ENCODE data around the gene TENM4.
"Not testable (repeated sequence)": the region's sequence is repeated elsewhere in the genome, so short reads cannot be mapped to it uniquely, and the experiment has no call there.

The TENM4 gene

DNA sequence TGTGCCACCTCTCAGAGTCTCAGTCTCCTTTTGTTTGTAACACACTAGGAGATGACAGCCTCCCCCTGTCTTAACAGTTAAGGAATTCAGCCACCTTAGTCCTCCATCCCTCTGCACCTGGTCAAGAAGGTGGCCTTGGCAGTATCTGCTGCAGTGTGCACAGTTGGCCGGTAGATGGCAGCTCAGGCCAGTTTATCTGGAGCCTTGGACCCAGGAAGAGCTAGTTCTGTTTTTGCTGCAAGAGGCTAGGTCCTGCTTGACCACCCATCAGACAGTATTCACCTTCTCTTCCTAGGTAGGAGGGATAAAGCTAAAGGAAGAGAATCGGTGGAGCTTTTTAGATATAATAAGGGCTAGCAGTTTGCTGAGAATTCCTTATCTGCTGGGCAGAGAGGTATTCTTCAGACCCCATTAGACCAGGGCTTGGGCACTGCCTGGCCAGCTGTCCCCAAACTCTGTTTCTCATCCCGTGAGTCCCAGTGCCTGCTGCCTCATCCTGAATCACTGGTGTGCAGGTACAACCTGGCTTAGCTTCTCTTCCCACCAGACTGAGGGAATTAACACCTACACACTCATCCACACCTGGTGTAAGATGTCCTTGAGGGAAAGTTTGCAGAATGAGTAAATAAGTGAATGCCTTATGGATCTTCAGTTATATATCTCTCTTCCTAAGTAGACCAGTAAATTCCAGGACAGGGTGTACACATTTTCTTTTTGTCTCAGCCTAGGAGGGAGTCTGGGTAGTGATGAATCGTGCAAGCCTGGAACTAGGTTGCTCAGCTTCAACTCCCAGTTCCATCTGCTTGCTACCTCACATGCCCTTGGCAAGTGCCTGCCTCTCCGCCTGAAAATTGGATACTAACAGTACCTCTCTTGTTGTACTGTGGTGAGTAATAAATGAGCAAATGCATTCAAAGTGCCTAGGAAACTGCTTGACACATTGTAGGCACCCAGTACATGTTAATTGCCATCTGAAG, 795.3 kb downstream of the TENM4 start:
- peak; percentile 66 for DNase-seq

- DNase-seq, result no peak
Observed at GRCh38 chr11:78643676-78644056, 797.2 kb downstream of the TENM4 start.

DNA sequence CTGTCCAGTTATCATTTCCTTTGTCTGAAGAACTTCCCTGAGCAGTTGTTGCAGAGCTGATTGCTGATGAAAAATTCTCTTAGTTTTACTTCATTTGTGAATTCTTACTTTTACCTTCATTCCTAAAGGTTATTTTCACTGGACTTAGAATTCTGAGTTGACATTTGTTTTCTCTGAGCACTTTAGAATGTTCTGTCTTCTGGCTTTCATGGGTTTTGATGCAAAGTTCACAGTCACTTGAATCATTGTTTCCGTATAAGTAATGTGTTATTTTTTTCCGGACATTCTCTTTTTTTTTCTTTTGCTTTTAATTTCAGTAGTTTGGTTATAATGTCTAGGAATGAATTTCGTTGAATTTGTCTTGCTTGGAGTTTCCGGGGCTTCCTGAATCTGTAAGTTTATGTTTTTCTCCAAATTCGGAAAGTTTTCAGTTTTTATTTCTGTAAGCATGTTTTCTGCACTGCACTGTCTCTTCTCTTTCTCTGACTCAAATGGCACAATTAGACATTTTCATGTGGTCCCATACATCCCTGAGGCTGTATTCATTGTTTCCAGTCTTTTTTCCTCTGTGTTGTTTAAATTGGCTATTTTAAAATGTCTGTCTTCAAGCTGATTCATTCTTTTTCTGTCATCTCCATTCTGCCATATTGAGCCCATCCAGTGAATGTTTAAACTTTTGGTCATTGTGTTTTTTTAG, 797.7 kb downstream of the TENM4 start:
- DNase-seq, result no peak

- no peak for DNase-seq
Observed at GRCh38 chr11:78641541-78641940, 799.3 kb downstream of the TENM4 start.

DNA sequence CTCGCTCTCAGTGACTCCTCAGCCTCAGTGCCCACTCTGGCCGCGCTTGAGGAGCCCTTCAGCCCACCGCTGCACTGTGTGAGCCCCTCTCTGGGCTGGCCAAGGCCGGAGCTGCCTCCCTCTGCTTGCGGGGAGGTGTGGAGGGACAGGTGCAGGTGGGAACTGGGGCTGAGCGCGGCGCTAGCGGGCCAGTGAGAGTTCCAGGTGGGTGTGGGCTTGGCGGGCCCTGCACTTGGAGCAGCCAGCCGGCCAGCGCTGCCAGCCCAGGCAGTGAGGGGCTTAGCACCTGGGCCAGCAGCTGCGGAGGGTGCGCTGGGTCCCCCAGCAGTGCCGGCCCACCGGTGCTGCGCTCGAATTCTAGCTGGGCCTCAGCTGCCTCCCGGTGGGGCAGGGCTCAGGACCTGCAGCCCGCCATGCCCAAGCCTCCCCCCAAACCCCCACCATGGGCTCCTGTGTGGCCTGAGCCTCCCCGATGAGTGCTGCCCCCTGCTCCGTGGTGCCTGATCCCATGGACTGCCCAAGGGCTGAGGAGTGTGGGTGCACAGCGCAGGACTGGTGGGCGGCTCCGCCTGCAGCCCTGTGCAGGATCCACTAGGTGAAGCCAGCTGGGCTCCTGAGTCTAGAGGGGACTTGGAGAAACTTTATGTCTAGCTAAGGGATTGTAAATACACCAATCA, 802.0 kb downstream of the TENM4 start:
- DNase-seq, result no peak

DNA sequence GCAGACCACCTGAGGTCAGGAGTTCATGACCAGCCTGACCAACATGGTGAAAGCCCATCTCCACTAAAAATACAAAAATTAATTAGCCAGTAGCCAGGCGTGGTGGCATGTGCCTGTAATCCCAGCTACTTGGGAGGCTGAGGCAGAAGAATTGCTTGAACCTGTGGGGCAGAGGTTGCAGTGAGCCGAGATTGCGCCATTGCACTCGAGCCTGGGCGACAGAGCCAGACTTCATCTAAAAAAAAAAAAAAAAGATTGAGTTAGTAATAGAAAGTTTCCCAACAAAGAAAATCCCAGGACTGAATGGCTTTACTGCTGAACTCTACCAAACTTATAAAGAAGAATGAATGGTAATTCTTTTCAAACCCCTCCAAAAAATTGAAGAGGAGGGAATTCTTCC, 803.3 kb downstream of the TENM4 start:
- DNase-seq, result not testable (repeated sequence)

- no peak for DNase-seq
Observed at GRCh38 chr11:78635814-78636506, 804.9 kb downstream of the TENM4 start.

- DNase-seq, result no peak
Observed at GRCh38 chr11:78633516-78634310, 807.1 kb downstream of the TENM4 start.

- no peak for DNase-seq
Observed at GRCh38 chr11:78630561-78631303, 810.1 kb downstream of the TENM4 start.

- no peak for DNase-seq
Observed at GRCh38 chr11:78630155-78630554, 810.7 kb downstream of the TENM4 start.

GRCh38 chr11:78622666-78623065, 818.2 kb downstream of the TENM4 start:
- no peak for DNase-seq

DNA sequence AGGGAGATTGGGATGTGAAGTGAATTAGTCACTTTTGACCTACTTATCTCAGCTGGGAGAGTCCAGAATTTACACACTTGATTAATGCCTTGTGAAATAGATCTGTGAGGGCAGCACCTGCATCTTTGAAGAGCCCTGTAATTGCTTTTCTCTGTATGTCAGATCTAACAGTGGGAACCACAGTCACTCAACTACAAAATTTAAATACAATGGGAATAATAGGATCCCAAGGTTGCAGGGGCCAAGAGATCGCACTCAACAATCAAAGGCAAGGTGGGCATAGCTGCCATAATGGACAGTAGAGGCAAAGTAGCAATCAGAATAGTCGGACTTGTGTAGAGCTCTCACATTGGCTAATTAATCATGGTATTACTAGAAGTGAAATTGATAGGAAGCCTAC, 820.7 kb downstream of the TENM4 start:
- DNase-seq, result no peak

GRCh38 chr11:78615724-78616123, 825.1 kb downstream of the TENM4 start:
- no peak for DNase-seq

- no peak for DNase-seq
Observed at GRCh38 chr11:78613378-78613813, 827.4 kb downstream of the TENM4 start.

GRCh38 chr11:78612721-78613377, 828.0 kb downstream of the TENM4 start:
- DNase-seq, result no peak

GRCh38 chr11:78609321-78609720, 831.5 kb downstream of the TENM4 start:
- not testable (repeated sequence) for DNase-seq

GRCh38 chr11:78607696-78608095, 833.1 kb downstream of the TENM4 start:
- DNase-seq, result no peak

DNA sequence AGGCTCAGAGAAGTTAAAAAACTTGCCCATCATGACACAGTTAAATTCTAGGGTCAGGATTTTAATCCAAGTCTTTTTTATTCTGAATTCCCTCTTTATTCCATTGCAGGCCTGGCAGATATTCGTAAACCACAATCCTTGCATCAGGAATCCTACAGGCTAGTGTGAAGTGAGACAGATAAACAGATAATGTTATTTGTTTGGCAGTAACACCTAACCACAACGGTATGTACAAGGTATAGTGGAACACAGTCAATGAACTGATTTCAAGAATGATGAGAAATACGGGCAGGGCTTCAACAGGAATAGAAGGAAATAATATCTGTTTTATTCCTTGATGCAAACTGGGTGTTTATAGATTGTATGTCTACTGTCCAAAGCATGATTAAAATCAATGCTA, 834.2 kb downstream of the TENM4 start:
- no peak for DNase-seq

GRCh38 chr11:78605296-78605695, 835.5 kb downstream of the TENM4 start:
- DNase-seq, result no peak

GRCh38 chr11:78603792-78604191, 837.0 kb downstream of the TENM4 start:
- no peak for DNase-seq

Data from right hindlimb (tissue), 1 donor.